Fibroblast of skin of back (primary cell): ENCODE results near the gene BICD1.
A peak's percentile ranks its signal among the peaks of the same experiment; 100 is the strongest.

ENCODE experiments used
- DNase-seq: peaks from one replicate; pipeline ENCODE4 v3.0.0-alpha.2; 2013

BICD1 gene

GRCh38 chr12:32104572-32105355 lies 1.9 kb upstream of the BICD1 start:
- DNase-seq = no peak

- DNase-seq = no peak
Observed at GRCh38 chr12:32105986-32106516, 596 bp upstream of the BICD1 start.

- DNase-seq = peak; percentile 73
Observed at GRCh38 chr12:32107359-32108267, 966 bp downstream of the BICD1 start.

- no peak for DNase-seq
Observed at GRCh38 chr12:32108787-32109186, 2.1 kb downstream of the BICD1 start.

- no peak for DNase-seq
Observed at GRCh38 chr12:32110417-32110816, 3.8 kb downstream of the BICD1 start.

- DNase-seq = no peak
Observed at GRCh38 chr12:32110942-32111341, 4.3 kb downstream of the BICD1 start.

GRCh38 chr12:32115404-32116104 lies 8.9 kb downstream of the BICD1 start:
- peak; percentile 99 for DNase-seq

GRCh38 chr12:32116897-32117296 lies 10.2 kb downstream of the BICD1 start:
- peak; percentile 69 for DNase-seq

- peak; percentile 67 for DNase-seq
Observed at GRCh38 chr12:32117316-32117715, 10.7 kb downstream of the BICD1 start.

GRCh38 chr12:32118806-32119205 lies 12.2 kb downstream of the BICD1 start:
- DNase-seq = no peak

GRCh38 chr12:32120419-32120818 lies 13.8 kb downstream of the BICD1 start:
- no peak for DNase-seq

GRCh38 chr12:32124637-32125036 lies 18.0 kb downstream of the BICD1 start:
- no peak for DNase-seq

GRCh38 chr12:32125455-32126084 lies 18.9 kb downstream of the BICD1 start:
- DNase-seq = peak; percentile 66

GRCh38 chr12:32126720-32127119 lies 20.1 kb downstream of the BICD1 start:
- peak; percentile 55 for DNase-seq

- no peak for DNase-seq
Observed at GRCh38 chr12:32131666-32132065, 25.0 kb downstream of the BICD1 start.

- peak; percentile 32 for DNase-seq
Observed at GRCh38 chr12:32134101-32134888, 27.6 kb downstream of the BICD1 start.

GRCh38 chr12:32135967-32136366 lies 29.3 kb downstream of the BICD1 start:
- DNase-seq = no peak

- no peak for DNase-seq
Observed at GRCh38 chr12:32136404-32136803, 29.8 kb downstream of the BICD1 start.

GRCh38 chr12:32139064-32139421 lies 32.4 kb downstream of the BICD1 start:
- DNase-seq = peak; percentile 34

- DNase-seq = no peak
Observed at GRCh38 chr12:32140877-32141276, 34.2 kb downstream of the BICD1 start.

- DNase-seq = no peak
Observed at GRCh38 chr12:32145096-32145495, 38.4 kb downstream of the BICD1 start.
